Lower leg skin (tissue), 4 donors: ENCODE data around the gene CERK. TPM values are rescaled to one million over a fixed set of nuclear protein-coding genes. Genes with fewer than 3 reads are reported as not detected.

Source experiments
- DNase-seq, 2 donors: peaks; one replicate each; pipeline ENCODE4 v3.0.0-alpha.2; 2019; ENCODE audit warnings: low spot score in 2 of 2
- H3K4me3 ChIP-seq: fragments of 200-600 bp; sonication (generic); 2 replicates; pipeline ENCODE4 v1.5.1; 2017; ENCODE audit warnings: mild to moderate bottlenecking, low read depth; ENCODE audit not compliant: poor library complexity, severe bottlenecking
- POLR2A ChIP-seq, 2 donors: fragments of 450-650 bp; IDR thresholded peaks; one replicate each; pipeline ENCODE4 v1.6.1; 2016 to 2017; ENCODE audit warnings: antibody characterized with exemption in 2 of 2, mild to moderate bottlenecking in 1 of 2, moderate library complexity in 1 of 2
- WGBS, 2 donors: methylation state at CpG; one replicate each; pipeline ENCODE4 v1.1.5; 2018; 5-methylcytosine and 5-hydroxymethylcytosine counted together
- intact Hi-C: fragments of 100-400 bp; cut with DNase I; formaldehyde crosslinking; loops from one replicate; pipeline ENCODE4 v1.15.0; 2023; ENCODE audit warnings: low total_unique reads
- total RNA-seq, 4 donors: library from RNA; depleted of rRNA; stranded (reverse); fragments of >200 nt; gene quantifications; one replicate each; pipeline ENCODE4 v1.1.0, GENCODE V29; 2016
- TF ChIP-seq, protein P1 (sequence below), 3 donors: fragments of 450-650 bp; IDR thresholded peaks; one replicate each; pipeline ENCODE4 v1.5.1; 2016; ENCODE audit warnings: antibody characterized with exemption in 3 of 3, mild to moderate bottlenecking in 3 of 3, moderate library complexity in 2 of 3

CERK gene
- total RNA-seq, 4 donors from 2014 or later = 38.9 to 49.6 (median 41.5) TPM

GRCh38 chr22:46707827-46708570 lies 30.1 kb downstream of the CERK start:
- intact Hi-C loops = no loop called here
- H3K4me3 ChIP-seq = no peak overlapping the region
- TF ChIP-seq POLR2A (IDR thresholded peaks at IDR 0.05) = no peak
- TF ChIP-seq, protein P1, sequence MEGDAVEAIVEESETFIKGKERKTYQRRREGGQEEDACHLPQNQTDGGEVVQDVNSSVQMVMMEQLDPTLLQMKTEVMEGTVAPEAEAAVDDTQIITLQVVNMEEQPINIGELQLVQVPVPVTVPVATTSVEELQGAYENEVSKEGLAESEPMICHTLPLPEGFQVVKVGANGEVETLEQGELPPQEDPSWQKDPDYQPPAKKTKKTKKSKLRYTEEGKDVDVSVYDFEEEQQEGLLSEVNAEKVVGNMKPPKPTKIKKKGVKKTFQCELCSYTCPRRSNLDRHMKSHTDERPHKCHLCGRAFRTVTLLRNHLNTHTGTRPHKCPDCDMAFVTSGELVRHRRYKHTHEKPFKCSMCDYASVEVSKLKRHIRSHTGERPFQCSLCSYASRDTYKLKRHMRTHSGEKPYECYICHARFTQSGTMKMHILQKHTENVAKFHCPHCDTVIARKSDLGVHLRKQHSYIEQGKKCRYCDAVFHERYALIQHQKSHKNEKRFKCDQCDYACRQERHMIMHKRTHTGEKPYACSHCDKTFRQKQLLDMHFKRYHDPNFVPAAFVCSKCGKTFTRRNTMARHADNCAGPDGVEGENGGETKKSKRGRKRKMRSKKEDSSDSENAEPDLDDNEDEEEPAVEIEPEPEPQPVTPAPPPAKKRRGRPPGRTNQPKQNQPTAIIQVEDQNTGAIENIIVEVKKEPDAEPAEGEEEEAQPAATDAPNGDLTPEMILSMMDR (IDR thresholded peaks at IDR 0.05) = no peak
- DNase-seq = no peak
- 92 to 94% methylated on average over 32 of the region's 32 CpGs for WGBS, 2 donors

DNA sequence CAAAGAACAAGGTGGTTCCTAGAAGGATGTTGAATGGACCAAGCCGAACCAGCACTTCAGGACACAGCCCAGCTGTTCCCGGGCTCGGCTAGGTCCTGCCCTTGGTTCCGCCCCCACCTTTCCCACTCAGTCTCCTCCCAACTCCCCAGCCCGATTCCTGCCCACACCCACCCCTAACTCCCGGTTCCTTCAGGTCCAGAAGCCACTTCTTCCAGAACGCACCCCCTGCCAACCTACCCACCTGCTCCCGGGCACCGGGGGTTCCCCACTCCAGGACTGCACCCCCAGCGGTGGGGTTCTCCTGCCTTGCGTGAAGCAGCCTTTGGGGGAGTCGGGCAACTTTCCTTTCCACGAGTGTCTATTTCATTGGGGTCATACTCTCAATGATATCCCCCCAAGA lies 30.7 kb downstream of the CERK start:
- no peak overlapping the region for H3K4me3 ChIP-seq
- no peak for DNase-seq
- TF ChIP-seq, protein P1 (IDR thresholded peaks at IDR 0.05) = no peak
- no peak for TF ChIP-seq POLR2A (IDR thresholded peaks at IDR 0.05)
- intact Hi-C loops = no loop called here
- WGBS, 2 donors = 92% methylated on average over 13 of the region's 13 CpGs

- no peak for DNase-seq
- TF ChIP-seq, protein P1 (IDR thresholded peaks at IDR 0.05) = no peak
- no peak for TF ChIP-seq POLR2A (IDR thresholded peaks at IDR 0.05)
- intact Hi-C loops = no loop called here
- no peak overlapping the region for H3K4me3 ChIP-seq
- WGBS, 2 donors = 92 to 95% methylated on average over 12 of the region's 12 CpGs
These were observed 32.0 kb downstream of the CERK start for GRCh38 chr22:46706060-46706459.

DNA sequence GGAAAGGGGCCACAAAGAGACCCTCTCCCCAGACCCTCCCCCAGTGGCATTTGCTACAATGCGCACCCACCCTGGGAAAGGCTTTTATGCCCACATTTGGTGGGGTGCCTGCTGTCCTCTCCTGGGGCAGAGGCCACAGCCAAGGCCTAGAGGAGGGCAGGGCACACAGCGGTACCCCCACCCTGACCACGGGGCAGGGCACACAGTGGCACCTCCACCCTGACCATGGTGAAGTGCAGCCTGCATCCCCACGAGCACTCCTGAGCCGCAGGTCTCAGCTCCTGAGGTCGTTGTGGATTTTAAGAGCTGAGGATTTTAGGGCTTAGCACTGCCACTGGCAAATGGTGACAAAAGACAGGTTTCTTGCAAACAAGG lies 34.1 kb downstream of the CERK start:
- intact Hi-C loops = no loop called here
- DNase-seq = no peak
- 94 to 95% methylated on average over 4 to 6 of the region's 6 CpGs for WGBS, 2 donors

DNA sequence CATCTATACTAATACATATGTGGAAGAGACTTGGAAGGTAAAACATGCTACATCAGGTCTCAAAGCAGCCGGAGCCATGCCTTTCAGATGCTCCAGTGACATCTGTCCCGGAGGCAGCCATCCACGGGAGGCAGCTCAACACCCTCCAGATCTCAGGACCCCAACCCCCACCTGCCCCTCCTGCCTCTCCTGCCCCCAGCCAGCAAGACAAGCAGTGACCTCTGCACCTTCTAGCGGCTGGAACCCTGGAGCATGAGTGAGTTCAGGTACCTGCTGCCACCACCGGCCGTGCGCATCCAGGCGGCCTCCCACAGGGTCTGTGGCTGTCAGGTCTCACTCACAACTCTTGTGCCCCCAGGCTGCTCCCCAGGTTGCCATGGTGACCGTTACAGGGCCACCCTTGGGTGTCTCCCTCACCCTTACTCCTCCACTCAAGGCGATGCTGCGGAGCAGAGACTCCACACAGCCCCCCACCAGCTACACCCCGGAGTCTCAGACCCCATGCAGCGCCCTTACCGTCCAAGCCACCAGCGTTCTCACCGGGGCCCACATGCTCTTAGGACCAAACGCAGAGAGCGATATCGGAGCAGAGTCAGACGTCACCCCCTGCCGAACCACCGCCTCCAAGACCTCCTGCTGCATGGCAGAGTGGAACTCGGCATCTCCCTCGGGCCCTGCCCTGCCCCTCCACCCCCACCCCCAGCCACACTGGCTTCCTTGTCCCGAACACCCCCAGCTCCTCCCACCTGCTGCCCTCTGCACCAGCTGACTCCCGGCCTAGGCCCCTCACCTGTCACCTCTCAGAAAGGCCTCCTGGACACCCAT lies 34.7 kb downstream of the CERK start:
- intact Hi-C loops = no loop called here
- whole genome bisulfite sequencing, 2 donors = 95 to 97% methylated on average over 25 of the region's 26 CpGs
- no peak overlapping the region for H3K4me3 ChIP-seq
- no peak for DNase-seq
- TF ChIP-seq, protein P1 (IDR thresholded peaks at IDR 0.05) = no peak
- TF ChIP-seq POLR2A (IDR thresholded peaks at IDR 0.05) = no peak

More for the DNA sequence above, 34.1 kb downstream of the CERK start:
- TF ChIP-seq POLR2A (IDR thresholded peaks at IDR 0.05) = no peak
- TF ChIP-seq, protein P1 (IDR thresholded peaks at IDR 0.05) = no peak
- no peak overlapping the region for H3K4me3 ChIP-seq
